Measurements from ENCODE around the gene TLR6.

TLR6 gene

GRCh38 chr4:38873290-38873944, 16.8 kb upstream of the TLR6 start:
- TF ChIP-seq BACH2 (CRISPR knock-in tag; IDR thresholded peaks at IDR 0.05; ENCODE audit: borderline replicate concordance) (no peak), TSHZ2 (CRISPR knock-in tag; IDR thresholded peaks at IDR 0.05) (no peak), PATZ1 (CRISPR knock-in tag; IDR thresholded peaks at IDR 0.05; ENCODE audit: borderline replicate concordance) (no peak), OSR1 (CRISPR knock-in tag; IDR thresholded peaks at IDR 0.05) (no peak), ARNTL (CRISPR knock-in tag; IDR thresholded peaks at IDR 0.05; ENCODE audit: borderline replicate concordance, low read depth) (no peak), RARB (CRISPR knock-in tag; IDR thresholded peaks at IDR 0.05) (no peak), ESRRG (CRISPR knock-in tag; IDR thresholded peaks at IDR 0.05) (no peak), ZFP30 (CRISPR knock-in tag; IDR thresholded peaks at IDR 0.05) (no peak), SNAI2 (CRISPR knock-in tag; IDR thresholded peaks at IDR 0.05) (no peak), TCF4 (CRISPR knock-in tag; IDR thresholded peaks at IDR 0.05; ENCODE audit: borderline replicate concordance) (no peak), CREB5 (CRISPR knock-in tag; IDR thresholded peaks at IDR 0.05; ENCODE audit: low read depth) (no peak), ZFP3 (CRISPR knock-in tag; IDR thresholded peaks at IDR 0.05) (no peak), CSRNP3 (CRISPR knock-in tag; IDR thresholded peaks at IDR 0.05) (no peak), ZNF565 (CRISPR knock-in tag; conservative IDR thresholded peaks at IDR 0.05; ENCODE audit: low read depth) (no peak), ZNF8 (CRISPR knock-in tag; IDR thresholded peaks at IDR 0.05) (no peak)
- ATAC-seq = no peak

GRCh38 chr4:38872620-38873019, 16.0 kb upstream of the TLR6 start:
- TF ChIP-seq ISL1 (CRISPR knock-in tag; IDR thresholded peaks at IDR 0.05) = no peak
- TF ChIP-seq PATZ1 (CRISPR knock-in tag; IDR thresholded peaks at IDR 0.05; ENCODE audit: borderline replicate concordance) = no peak
- TF ChIP-seq ESRRG (CRISPR knock-in tag; IDR thresholded peaks at IDR 0.05) = no peak
- TF ChIP-seq ZNF70 (CRISPR knock-in tag; IDR thresholded peaks at IDR 0.05) = no peak
- TF ChIP-seq SNAI2 (CRISPR knock-in tag; IDR thresholded peaks at IDR 0.05) = no peak
- no peak for TF ChIP-seq CSDC2 (CRISPR knock-in tag; IDR thresholded peaks at IDR 0.05)
- no peak for TF ChIP-seq OSR1 (CRISPR knock-in tag; IDR thresholded peaks at IDR 0.05)
- TF ChIP-seq CSRNP3 (CRISPR knock-in tag; IDR thresholded peaks at IDR 0.05) = no peak
- TF ChIP-seq TOX (CRISPR knock-in tag; IDR thresholded peaks at IDR 0.05; ENCODE audit: borderline replicate concordance) = no peak
- TF ChIP-seq GLIS3 (CRISPR knock-in tag; IDR thresholded peaks at IDR 0.05) = no peak
- no peak for TF ChIP-seq ARNTL (CRISPR knock-in tag; IDR thresholded peaks at IDR 0.05; ENCODE audit: borderline replicate concordance, low read depth)
- no peak for TF ChIP-seq BACH2 (CRISPR knock-in tag; IDR thresholded peaks at IDR 0.05; ENCODE audit: borderline replicate concordance)
- TF ChIP-seq PPARA (CRISPR knock-in tag; IDR thresholded peaks at IDR 0.05; ENCODE audit: borderline replicate concordance) = no peak
- no peak for TF ChIP-seq ZFP3 (CRISPR knock-in tag; IDR thresholded peaks at IDR 0.05)
- no peak for TF ChIP-seq CREB5 (CRISPR knock-in tag; IDR thresholded peaks at IDR 0.05; ENCODE audit: low read depth)
- no peak for TF ChIP-seq ZNF565 (CRISPR knock-in tag; conservative IDR thresholded peaks at IDR 0.05; ENCODE audit: low read depth)
- no peak for TF ChIP-seq TCF4 (CRISPR knock-in tag; IDR thresholded peaks at IDR 0.05; ENCODE audit: borderline replicate concordance)
- ATAC-seq = no peak

Measured in SK-N-SH treated with all-trans-retinoic acid at 6 μM for 48 hours (cell line).